Activated CD8-positive, alpha-beta T cell treated with anti-CD3 and anti-CD28 coated beads for 36 hours (primary cell): Measurements from ENCODE around the gene RAP1B. TPM values are rescaled to one million over a fixed set of nuclear protein-coding genes. Genes with fewer than 3 reads are reported as not detected.
"Not testable (repeated sequence)": the region's sequence is repeated elsewhere in the genome, so short reads cannot be mapped to it uniquely, and the experiment has no call there.

Source experiments
- ATAC-seq: fragments of 200-7000 bp; cut with Tn5 transposase; one replicate; pipeline ENCODE4 v1.10.0; 2021; ENCODE audit warnings: mild to moderate bottlenecking, moderate library complexity
- CTCF ChIA-PET: fragments of 350-600 bp; sonication (Branson Sonifier 250); formaldehyde crosslinking; loops from one replicate; lab custom pipeline; 2021; ENCODE audit warnings: antibody characterized with exemption; lab: Charles Lee
- POLR2A ChIA-PET: fragments of 350-600 bp; sonication (Branson Sonifier 250); formaldehyde crosslinking; loops from one replicate; lab custom pipeline; 2021; ENCODE audit warnings: antibody characterized with exemption; lab: Charles Lee
- DNase-seq: peaks from one replicate; pipeline ENCODE4 v3.0.0-alpha.2; 2020
- H3K27ac Mint-ChIP-seq: one replicate; pipeline ENCODE4 v1.8.0; 2021; ENCODE audit warnings: mild to moderate bottlenecking, mixed read lengths
- H3K27me3 Mint-ChIP-seq: one replicate; pipeline ENCODE4 v1.8.0; 2021; ENCODE audit warnings: mixed read lengths
- H3K36me3 Mint-ChIP-seq: one replicate; pipeline ENCODE4 v1.8.0; 2021; ENCODE audit warnings: low read depth, mixed read lengths
- H3K4me1 Mint-ChIP-seq: one replicate; pipeline ENCODE4 v1.8.0; 2021; ENCODE audit warnings: low read depth, mixed read lengths
- H3K4me3 Mint-ChIP-seq: one replicate; pipeline ENCODE4 v1.8.0; 2021; ENCODE audit warnings: mild to moderate bottlenecking, moderate library complexity, mixed read lengths
- H3K9me3 Mint-ChIP-seq: one replicate; pipeline ENCODE4 v1.8.0; 2021; ENCODE audit warnings: mixed read lengths
- intact Hi-C: fragments of 100-400 bp; cut with micrococcal nuclease; formaldehyde crosslinking; loops from one replicate; pipeline ENCODE4 v1.10.0; 2022
- total RNA-seq, 2 experiments: library from RNA; stranded (reverse); gene quantifications; one replicate each; pipeline ENCODE4 v1.2.3, GENCODE V29; 2021
- TF ChIP-seq, protein P1 (sequence below): fragments of 200-600 bp; IDR thresholded peaks from one replicate; pipeline ENCODE4 v1.8.0; 2022; ENCODE audit warnings: antibody characterized with exemption, mild to moderate bottlenecking

Gene RAP1B
- total RNA-seq, 2 experiments from 2014 or later: 187 to 192 TPM

DNA sequence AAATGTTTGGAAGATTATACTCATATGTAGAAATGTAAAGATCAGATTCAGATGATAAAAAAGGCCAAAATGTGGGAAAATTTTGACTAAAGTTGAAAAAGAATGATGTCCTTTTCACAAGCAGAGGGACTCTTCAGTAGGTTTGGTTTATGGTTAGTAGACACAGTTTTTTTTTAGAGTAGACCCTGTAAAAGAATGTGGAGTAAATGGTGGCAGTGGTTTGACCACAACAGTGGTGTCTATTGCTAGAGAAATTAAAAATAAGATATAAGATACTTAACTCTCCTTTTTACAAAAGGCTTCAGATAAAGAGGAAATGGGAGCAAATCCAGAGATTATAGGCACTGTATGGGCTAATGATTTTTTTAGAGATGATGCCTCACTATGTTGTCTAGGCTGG lies 21.8 kb downstream of the RAP1B start:
- H3K4me1 Mint-ChIP-seq: peaks cover 82% of the 10 kb centered on the region
- ChIA-PET POLR2A (interaction anchor here (1.3 kb wide), 1 partner anchor 17 kb away, joined by 3 read pairs; no protein-coding TSS in a partner anchor), CTCF (no interaction called here)
- peaks cover 7% of the 10 kb centered on the region for H3K9me3 Mint-ChIP-seq
- ATAC-seq (no peak), DNase-seq (no peak)
- no peaks in the 10 kb centered on the region for H3K27me3 Mint-ChIP-seq
- TF ChIP-seq, protein P1, sequence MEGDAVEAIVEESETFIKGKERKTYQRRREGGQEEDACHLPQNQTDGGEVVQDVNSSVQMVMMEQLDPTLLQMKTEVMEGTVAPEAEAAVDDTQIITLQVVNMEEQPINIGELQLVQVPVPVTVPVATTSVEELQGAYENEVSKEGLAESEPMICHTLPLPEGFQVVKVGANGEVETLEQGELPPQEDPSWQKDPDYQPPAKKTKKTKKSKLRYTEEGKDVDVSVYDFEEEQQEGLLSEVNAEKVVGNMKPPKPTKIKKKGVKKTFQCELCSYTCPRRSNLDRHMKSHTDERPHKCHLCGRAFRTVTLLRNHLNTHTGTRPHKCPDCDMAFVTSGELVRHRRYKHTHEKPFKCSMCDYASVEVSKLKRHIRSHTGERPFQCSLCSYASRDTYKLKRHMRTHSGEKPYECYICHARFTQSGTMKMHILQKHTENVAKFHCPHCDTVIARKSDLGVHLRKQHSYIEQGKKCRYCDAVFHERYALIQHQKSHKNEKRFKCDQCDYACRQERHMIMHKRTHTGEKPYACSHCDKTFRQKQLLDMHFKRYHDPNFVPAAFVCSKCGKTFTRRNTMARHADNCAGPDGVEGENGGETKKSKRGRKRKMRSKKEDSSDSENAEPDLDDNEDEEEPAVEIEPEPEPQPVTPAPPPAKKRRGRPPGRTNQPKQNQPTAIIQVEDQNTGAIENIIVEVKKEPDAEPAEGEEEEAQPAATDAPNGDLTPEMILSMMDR: no peak
- H3K27ac Mint-ChIP-seq: peak overlapping the region; percentile 43
- intact Hi-C loops: no loop called here
- peaks cover 52% of the 10 kb centered on the region for H3K36me3 Mint-ChIP-seq
- no peak overlapping the region for H3K4me3 Mint-ChIP-seq

DNA sequence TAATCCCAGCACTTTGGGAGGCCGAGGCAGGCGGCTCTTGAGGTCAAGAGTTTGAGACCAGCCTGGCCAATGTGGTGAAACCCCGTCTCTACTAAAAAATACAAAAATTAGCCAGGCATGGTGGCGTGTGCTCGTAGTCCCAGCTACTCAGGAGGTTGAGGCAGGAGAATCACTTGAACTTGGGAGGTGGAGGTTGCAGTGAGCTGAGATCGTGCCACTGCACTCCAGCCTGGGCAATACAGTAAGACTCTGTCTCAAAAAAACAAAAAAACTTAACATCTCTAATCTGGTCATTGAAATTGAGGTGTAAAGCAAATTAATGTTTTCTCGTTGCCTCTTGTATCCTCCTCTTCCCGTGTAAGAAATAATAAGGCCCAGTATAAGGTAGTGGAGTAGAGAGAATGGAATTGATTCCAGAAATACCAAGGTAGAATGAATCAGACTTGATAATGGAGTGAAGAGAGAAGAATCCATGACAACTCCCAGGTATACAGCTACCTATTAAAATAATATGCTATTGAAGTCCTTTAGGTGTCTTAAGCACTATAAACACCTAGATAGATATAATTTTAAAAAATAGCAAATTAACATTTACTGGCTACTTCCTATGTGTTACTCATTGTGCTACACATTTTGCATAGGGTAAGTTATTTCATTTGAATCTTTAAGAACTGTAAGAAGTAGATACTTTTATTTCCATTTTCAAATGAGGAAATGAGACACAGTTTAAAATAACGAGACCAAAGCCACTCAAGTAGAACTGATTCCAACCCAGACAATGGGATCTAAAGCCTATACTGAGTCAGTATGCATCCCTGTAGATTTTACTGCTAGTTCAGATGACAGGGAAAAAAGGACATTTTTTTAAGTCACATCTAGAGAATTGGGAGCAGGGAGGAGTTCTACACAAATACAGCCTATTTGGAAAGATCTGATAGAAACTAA lies 23.2 kb downstream of the RAP1B start:
- no peak overlapping the region for H3K4me3 Mint-ChIP-seq
- CTCF ChIA-PET: no interaction called here

DNA sequence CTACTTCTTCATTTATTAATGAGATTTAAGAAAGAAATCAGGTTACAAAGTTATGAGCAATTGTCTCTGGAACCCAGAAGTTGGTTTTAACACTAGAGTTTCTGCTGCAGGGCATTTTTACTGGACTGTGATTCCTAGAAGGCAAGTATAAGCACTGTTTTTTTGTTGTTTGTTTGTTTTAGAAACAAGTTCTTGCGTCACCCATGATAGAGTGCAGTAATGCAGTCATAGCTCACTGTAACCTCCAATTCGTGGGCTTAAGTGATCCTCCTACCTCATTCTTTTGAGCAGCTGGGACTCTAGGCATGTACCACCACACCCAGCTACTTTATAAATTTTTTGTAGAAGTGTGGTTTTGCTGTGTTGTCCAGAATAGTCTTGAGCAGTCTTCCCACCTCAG lies 25.6 kb downstream of the RAP1B start:
- H3K36me3 Mint-ChIP-seq: peaks cover 31% of the 10 kb centered on the region
- ChIA-PET CTCF (no interaction called here), POLR2A (interaction anchor here (1.2 to 2.4 kb wide), 2 partner anchors 10 to 24 kb away, joined by 3 to 8 read pairs; no protein-coding TSS in a partner anchor)
- ATAC-seq (no peak), DNase-seq (no peak)
- no peak overlapping the region for H3K4me3 Mint-ChIP-seq
- intact Hi-C loops: no loop called here
- H3K27ac Mint-ChIP-seq: peak overlapping the region; percentile 73
- no peaks in the 10 kb centered on the region for H3K27me3 Mint-ChIP-seq
- TF ChIP-seq, protein P1: no peak
- no peaks in the 10 kb centered on the region for H3K9me3 Mint-ChIP-seq
- H3K4me1 Mint-ChIP-seq: peaks cover 87% of the 10 kb centered on the region

More for the DNA sequence above, 23.2 kb downstream of the RAP1B start:
- ATAC-seq (no peak), DNase-seq (no peak)
- intact Hi-C loops: no loop called here
- TF ChIP-seq, protein P1: no peak
- Mint-ChIP-seq H3K27me3 (no peaks in the 10 kb centered on the region), H3K36me3 (peaks cover 41% of the 10 kb centered on the region), H3K4me1 (peaks cover 85% of the 10 kb centered on the region), H3K9me3 (no peaks in the 10 kb centered on the region), H3K27ac (peak overlapping the region; percentile 78)
- POLR2A ChIA-PET: no interaction called here

DNA sequence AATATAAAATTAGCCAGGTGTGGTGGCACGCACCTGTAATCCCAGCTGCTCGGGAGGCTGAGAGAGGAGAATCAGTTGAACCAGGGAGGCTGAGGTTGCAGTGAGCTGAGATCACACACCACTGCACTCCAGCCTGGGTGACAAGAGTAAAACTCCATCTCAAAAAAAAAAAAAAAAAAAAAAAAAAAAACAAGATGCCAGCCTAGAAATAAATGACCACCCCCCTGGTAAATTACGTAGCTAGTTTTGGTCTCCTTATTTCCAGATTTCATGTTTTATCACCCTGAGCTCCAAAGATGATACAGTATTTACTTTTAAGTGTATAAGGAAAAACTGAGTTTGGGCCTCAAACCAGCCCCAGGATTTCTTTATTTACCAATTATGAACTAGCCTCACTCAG lies 26.7 kb downstream of the RAP1B start:
- H3K9me3 Mint-ChIP-seq, intact Hi-C loops, CTCF ChIA-PET, DNase-seq, ATAC-seq, H3K4me3 Mint-ChIP-seq, H3K27me3 Mint-ChIP-seq: not testable (repeated sequence)
- peak overlapping the region; percentile 72 for H3K27ac Mint-ChIP-seq
- peaks cover 29% of the 10 kb centered on the region for H3K36me3 Mint-ChIP-seq
- POLR2A ChIA-PET: interaction anchor here (1.2 kb wide), 1 partner anchor 25 kb away, joined by 3 read pairs; no protein-coding TSS in a partner anchor
- peaks cover 90% of the 10 kb centered on the region for H3K4me1 Mint-ChIP-seq

DNA sequence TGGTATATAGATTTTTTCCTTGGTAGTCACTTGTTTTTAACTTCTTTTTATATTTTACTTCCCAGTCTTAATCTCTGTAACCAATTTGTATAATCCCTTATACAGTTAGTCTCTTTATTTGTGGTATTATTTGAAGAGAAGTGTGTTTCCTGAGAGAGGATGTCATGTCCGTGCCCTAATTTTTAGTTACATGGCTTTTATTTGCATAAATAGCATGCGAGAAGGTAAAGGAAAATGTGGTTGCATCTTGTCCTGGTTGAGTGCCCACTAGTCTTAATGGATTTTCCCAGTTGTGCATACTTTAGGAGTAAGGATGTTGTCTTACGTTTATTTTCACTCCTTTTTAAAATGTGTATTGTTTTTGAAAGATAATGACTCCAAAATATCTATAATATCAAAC lies 27.5 kb downstream of the RAP1B start:
- no peak for ATAC-seq
- Mint-ChIP-seq H3K27ac (peak overlapping the region; percentile 21), H3K4me1 (peaks cover 90% of the 10 kb centered on the region), H3K27me3 (no peaks in the 10 kb centered on the region), H3K4me3 (no peak overlapping the region), H3K36me3 (peaks cover 28% of the 10 kb centered on the region), H3K9me3 (no peaks in the 10 kb centered on the region)
- intact Hi-C loops: no loop called here
- POLR2A ChIA-PET: no interaction called here
- CTCF ChIA-PET: no interaction called here
- no peak for DNase-seq
- TF ChIP-seq, protein P1: no peak
